SK-N-SH treated with all-trans-retinoic acid at 6 μM for 48 hours (cell line): ENCODE data around the gene PCYT1B.

Experiments used
- ESRRG ChIP-seq: fragments of 250-450 bp; sonication (Bioruptor Pico); IDR thresholded peaks from 2 replicates; pipeline ENCODE4 v1.6.1; 2021; ENCODE audit warnings: mild to moderate bottlenecking
- GLIS3 ChIP-seq: fragments of 250-450 bp; sonication (Bioruptor Pico); IDR thresholded peaks from 2 replicates; pipeline ENCODE4 v1.5.0; 2020; ENCODE audit warnings: mild to moderate bottlenecking, moderate library complexity
- OSR1 ChIP-seq: fragments of 250-450 bp; sonication (Bioruptor Pico); IDR thresholded peaks from 2 replicates; pipeline ENCODE4 v1.8.0; 2022; ENCODE audit warnings: moderate library complexity, mild to moderate bottlenecking, inconsistent platforms
- RARB ChIP-seq: fragments of 250-450 bp; sonication (Bioruptor Pico); IDR thresholded peaks from 2 replicates; pipeline ENCODE4 v1.8.0; 2021; ENCODE audit warnings: mild to moderate bottlenecking, moderate library complexity
- ZC3H10 ChIP-seq: fragments of 250-450 bp; sonication (Bioruptor Pico); IDR thresholded peaks from 2 replicates; pipeline ENCODE4 v1.5.1; 2021; ENCODE audit warnings: mild to moderate bottlenecking, moderate library complexity
- ZFP3 ChIP-seq: fragments of 250-450 bp; sonication (Bioruptor Pico); IDR thresholded peaks from 2 replicates; pipeline ENCODE4 v1.5.0; 2020; ENCODE audit warnings: mild to moderate bottlenecking, moderate library complexity
- ZFP30 ChIP-seq: fragments of 450-650 bp; formaldehyde crosslinking; IDR thresholded peaks from 2 replicates; pipeline ENCODE4 v1.5.0; 2022; ENCODE audit warnings: mild to moderate bottlenecking, moderate library complexity
- ZNF8 ChIP-seq: fragments of 450-650 bp; formaldehyde crosslinking; IDR thresholded peaks from 2 replicates; pipeline ENCODE4 v1.5.0; 2020; ENCODE audit warnings: mild to moderate bottlenecking, moderate library complexity
- TF ChIP-seq, protein P1 (sequence below): fragments of 250-450 bp; sonication (Bioruptor Pico); IDR thresholded peaks from 2 replicates; pipeline ENCODE4 v1.8.0; 2020; ENCODE audit warnings: mild to moderate bottlenecking, moderate library complexity, borderline replicate concordance
- TF ChIP-seq, protein P2 (sequence below): fragments of 250-450 bp; sonication (Bioruptor Pico); IDR thresholded peaks from 2 replicates; pipeline ENCODE4 v1.5.1; 2020; ENCODE audit warnings: low read depth, mild to moderate bottlenecking, moderate library complexity
- TF ChIP-seq, protein P3 (sequence below): fragments of 250-450 bp; sonication (Bioruptor Pico); IDR thresholded peaks from 2 replicates; pipeline ENCODE4 v1.8.0; 2021; ENCODE audit warnings: low read depth, mild to moderate bottlenecking, moderate library complexity, borderline replicate concordance

DNA sequence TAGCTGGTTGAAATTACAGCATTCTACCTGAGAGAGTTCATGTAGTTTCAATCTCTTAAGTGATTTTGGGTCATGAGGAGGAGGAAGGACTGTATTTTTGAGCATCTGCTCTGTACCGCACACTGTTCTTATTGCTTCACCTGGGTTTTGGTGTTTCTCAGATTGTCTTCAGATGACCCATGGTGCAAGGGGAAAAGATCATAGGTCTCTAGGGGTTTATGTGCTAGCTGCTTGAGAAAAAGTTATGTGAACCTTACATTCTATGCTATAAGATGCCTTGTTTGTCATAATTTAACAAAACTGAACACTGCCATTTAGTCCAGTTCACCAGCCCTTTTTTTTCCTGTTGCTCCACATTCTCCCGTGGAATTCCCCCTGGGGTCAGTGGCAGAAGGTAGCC lies 121.7 kb downstream of the PCYT1B start:
- no peak for TF ChIP-seq ESRRG (CRISPR knock-in tag)
- no peak for TF ChIP-seq GLIS3 (CRISPR knock-in tag)
- TF ChIP-seq ZC3H10 (CRISPR knock-in tag) = no peak
- no peak for TF ChIP-seq ZNF8 (CRISPR knock-in tag)
- TF ChIP-seq RARB (CRISPR knock-in tag) = no peak
- TF ChIP-seq ZFP3 (CRISPR knock-in tag) = no peak
- TF ChIP-seq, protein P1, sequence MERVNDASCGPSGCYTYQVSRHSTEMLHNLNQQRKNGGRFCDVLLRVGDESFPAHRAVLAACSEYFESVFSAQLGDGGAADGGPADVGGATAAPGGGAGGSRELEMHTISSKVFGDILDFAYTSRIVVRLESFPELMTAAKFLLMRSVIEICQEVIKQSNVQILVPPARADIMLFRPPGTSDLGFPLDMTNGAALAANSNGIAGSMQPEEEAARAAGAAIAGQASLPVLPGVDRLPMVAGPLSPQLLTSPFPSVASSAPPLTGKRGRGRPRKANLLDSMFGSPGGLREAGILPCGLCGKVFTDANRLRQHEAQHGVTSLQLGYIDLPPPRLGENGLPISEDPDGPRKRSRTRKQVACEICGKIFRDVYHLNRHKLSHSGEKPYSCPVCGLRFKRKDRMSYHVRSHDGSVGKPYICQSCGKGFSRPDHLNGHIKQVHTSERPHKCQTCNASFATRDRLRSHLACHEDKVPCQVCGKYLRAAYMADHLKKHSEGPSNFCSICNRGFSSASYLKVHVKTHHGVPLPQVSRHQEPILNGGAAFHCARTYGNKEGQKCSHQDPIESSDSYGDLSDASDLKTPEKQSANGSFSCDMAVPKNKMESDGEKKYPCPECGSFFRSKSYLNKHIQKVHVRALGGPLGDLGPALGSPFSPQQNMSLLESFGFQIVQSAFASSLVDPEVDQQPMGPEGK (CRISPR knock-in tag) = no peak
- no peak for TF ChIP-seq ZFP30 (CRISPR knock-in tag)
- TF ChIP-seq, protein P2, sequence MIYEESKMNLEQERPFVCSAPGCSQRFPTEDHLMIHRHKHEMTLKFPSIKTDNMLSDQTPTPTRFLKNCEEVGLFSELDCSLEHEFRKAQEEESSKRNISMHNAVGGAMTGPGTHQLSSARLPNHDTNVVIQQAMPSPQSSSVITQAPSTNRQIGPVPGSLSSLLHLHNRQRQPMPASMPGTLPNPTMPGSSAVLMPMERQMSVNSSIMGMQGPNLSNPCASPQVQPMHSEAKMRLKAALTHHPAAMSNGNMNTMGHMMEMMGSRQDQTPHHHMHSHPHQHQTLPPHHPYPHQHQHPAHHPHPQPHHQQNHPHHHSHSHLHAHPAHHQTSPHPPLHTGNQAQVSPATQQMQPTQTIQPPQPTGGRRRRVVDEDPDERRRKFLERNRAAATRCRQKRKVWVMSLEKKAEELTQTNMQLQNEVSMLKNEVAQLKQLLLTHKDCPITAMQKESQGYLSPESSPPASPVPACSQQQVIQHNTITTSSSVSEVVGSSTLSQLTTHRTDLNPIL = no peak
- TF ChIP-seq, protein P3, sequence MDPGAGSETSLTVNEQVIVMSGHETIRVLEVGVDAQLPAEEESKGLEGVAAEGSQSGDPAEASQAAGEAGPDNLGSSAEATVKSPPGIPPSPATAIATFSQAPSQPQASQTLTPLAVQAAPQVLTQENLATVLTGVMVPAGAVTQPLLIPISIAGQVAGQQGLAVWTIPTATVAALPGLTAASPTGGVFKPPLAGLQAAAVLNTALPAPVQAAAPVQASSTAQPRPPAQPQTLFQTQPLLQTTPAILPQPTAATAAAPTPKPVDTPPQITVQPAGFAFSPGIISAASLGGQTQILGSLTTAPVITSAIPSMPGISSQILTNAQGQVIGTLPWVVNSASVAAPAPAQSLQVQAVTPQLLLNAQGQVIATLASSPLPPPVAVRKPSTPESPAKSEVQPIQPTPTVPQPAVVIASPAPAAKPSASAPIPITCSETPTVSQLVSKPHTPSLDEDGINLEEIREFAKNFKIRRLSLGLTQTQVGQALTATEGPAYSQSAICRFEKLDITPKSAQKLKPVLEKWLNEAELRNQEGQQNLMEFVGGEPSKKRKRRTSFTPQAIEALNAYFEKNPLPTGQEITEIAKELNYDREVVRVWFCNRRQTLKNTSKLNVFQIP (CRISPR knock-in tag) = no peak
- TF ChIP-seq OSR1 (CRISPR knock-in tag) = no peak
